Measurements from ENCODE around the gene ACTN1. TPM values are rescaled to one million over a fixed set of nuclear protein-coding genes. Genes with fewer than 3 reads are reported as not detected.

The ACTN1 gene
- total RNA-seq, 2 experiments from 2014 or later = 73.8 to 73.9 TPM

GRCh38 chr14:68881396-68881795 is 97.7 kb downstream of the ACTN1 start:
- POLR2A ChIA-PET = no interaction called here
- CTCF ChIA-PET = no interaction called here

GRCh38 chr14:68880581-68881105 is 98.5 kb downstream of the ACTN1 start:
- ChIA-PET POLR2A (no interaction called here), CTCF (no interaction called here)

DNA sequence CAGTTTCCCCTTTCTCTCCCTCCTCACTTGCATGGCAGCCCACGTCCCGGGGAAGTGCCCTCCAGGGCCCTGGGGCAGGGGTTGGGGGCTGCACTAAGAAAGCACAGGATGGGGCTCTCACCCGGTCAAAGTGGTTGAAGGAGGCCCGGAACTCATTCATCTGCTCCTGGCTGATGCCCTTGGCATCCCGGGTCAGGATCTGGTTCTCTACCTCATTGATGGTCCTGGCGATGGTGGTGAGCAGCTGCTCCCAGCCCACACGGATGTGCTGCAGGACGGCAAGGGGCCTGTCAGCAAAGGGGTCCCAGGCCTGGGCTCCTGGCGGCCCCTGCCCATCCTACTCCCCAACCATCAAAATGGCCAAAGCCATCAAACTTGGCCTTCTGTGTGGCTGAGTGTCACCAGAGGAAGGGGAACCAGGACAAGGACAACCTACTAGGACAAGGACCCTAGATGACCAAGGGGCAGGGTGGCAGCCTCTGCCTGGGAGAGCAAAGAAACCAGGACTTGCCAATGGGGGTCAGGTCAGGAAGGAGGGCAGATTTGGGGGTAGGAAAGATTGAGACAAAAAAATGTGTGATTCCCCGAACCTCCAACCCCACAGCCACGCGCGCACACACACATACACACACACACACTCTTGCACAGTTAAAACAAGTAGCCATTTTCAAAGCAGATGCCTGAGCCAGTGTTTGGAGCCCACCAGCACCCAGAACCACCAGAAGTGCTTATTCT is 99.1 kb downstream of the ACTN1 start:
- POLR2A ChIA-PET = no interaction called here
- CTCF ChIA-PET = no interaction called here

DNA sequence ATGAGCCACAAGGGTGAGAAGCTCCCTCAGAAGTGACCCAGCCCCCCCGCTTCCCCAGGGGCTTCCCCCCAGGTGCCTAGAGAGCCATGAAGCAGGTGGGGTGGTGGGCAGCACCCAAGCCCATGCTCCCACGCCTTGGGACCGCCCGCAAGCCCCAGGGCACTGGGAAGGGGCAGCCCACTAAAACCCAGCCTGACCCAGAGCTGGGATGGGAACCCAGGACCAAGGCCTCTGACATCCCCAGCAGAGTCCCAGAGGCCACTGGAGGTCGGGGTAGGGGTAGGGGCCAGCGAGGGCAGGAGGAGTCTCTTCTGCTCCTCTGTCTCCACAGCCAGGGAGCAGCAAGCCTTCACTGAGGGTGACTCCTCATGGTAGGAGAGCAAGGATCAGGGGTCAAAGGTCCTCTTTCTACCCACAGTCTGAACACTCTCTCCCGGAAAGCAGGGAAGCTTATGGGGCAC is 99.8 kb downstream of the ACTN1 start:
- CTCF ChIA-PET = no interaction called here
- POLR2A ChIA-PET = no interaction called here

GRCh38 chr14:68878908-68879307 is 100.2 kb downstream of the ACTN1 start:
- CTCF ChIA-PET = no interaction called here

GRCh38 chr14:68877993-68878575 is 101.0 kb downstream of the ACTN1 start:
- CTCF ChIA-PET = no interaction called here
- POLR2A ChIA-PET = no interaction called here

More at GRCh38 chr14:68878908-68879307, 100.2 kb downstream of the ACTN1 start:
- POLR2A ChIA-PET = no interaction called here

- CTCF ChIA-PET = no interaction called here
Observed at GRCh38 chr14:68876976-68877375, 102.1 kb downstream of the ACTN1 start.

DNA sequence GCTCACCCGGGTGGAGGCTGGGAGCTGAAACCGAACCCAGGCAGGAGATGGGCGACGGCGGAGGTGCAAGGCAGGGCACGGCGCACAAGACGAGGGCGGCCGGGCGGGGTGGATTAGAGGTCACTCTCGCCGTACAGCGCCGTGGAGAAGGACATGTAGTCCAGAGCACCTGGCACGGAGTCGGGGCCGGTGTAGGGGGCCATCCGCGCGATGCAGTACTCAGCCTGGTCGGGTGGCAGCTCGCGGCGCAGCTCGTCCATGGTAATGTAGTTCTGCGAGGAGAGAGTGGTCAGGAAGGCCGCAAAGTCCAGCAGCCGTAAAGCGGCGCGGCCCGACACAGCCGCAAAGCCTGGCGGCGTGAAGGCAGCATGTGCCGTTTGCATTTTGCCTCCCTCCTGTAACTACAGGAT is 104.4 kb downstream of the ACTN1 start:
- ChIA-PET CTCF (no interaction called here), POLR2A (no interaction called here)

More at GRCh38 chr14:68876976-68877375, 102.1 kb downstream of the ACTN1 start:
- POLR2A ChIA-PET = no interaction called here

GRCh38 chr14:68873376-68873775 is 105.7 kb downstream of the ACTN1 start:
- ChIA-PET CTCF (interaction anchor here (0.7 kb wide), 1 partner anchor 509 kb away, joined by 3 read pairs; no protein-coding TSS in a partner anchor), POLR2A (no interaction called here)

DNA sequence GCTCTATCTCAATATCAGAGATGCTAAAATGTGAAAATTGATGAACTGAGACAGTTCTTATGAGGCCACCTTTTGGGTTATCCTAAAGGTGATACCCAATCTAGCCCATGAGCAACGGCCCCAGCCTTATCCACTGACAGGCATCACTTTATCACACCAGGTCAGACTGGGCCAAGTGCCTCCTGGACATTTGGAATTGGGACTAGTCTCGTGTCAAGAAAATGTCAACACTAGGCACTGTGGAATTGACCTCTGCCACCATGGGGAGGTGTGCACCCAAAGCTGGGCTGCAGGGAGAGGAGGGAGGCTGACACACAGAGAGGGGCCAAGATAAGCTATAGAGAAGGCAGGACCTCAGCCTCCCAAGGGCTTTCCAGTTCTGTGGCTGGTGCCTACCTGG is 107.7 kb downstream of the ACTN1 start:
- ChIA-PET POLR2A (no interaction called here), CTCF (interaction anchor here (1.2 to 1.3 kb wide), 2 partner anchors 8 to 33 kb away, joined by 3 to 5 read pairs; no protein-coding TSS in a partner anchor)

DNA sequence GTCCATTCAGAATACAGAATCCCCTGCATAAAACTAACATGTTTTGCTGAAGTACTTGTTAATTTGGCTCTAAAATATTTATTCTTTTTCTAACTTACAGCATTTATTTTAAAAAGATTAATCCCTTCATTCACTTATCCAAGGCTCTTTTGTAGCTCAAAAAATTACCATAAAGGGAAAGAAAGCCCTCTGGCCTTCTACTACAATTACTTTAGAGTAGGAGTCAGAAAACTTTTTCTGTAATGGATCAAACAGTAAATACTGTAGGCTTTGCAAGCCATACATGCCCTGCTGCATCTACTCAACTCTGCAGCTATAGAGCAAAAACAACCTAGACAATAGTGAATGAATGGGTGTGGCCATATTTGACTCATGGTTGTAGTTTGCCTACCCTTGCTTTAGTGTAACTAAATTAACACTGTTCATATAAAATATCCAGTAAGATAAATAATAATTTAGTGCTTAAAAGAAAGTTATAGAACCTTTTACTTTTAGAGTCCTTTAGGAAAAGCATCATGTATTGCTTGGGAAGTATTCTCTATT is 112.0 kb downstream of the ACTN1 start:
- ChIA-PET POLR2A (no interaction called here), CTCF (no interaction called here)

DNA sequence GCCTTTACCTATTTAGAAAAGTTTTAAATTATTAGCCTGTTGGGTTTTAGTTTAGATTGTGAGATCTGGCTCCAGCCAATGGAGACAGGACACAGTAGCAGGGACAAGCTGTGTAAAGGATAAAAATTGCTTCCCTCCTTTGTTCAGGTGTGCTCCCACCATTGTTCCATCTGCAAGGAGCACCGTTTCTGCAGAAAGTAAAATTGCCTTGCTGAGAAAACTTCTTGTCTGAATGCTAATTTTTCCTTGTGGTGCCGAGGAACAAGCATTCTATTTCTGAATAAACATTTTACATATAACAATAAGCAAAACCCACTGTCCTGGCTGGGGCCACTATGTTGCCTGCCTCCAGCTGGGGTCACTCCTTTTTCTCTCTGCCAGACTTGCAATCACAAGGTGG is 113.6 kb downstream of the ACTN1 start:
- POLR2A ChIA-PET = no interaction called here
- CTCF ChIA-PET = interaction anchor here (0.7 to 2.0 kb wide), 2 partner anchors 45 to 208 kb away, joined by 3 to 6 read pairs; no protein-coding TSS in a partner anchor

GRCh38 chr14:68864361-68864750 is 114.7 kb downstream of the ACTN1 start:
- POLR2A ChIA-PET = no interaction called here

GRCh38 chr14:68863610-68864360 is 115.3 kb downstream of the ACTN1 start:
- CTCF ChIA-PET = interaction anchor here (0.6 to 2.1 kb wide), 8 partner anchors 8 to 1232 kb away, joined by 3 to 15 read pairs (median 4); no protein-coding TSS in a partner anchor
- POLR2A ChIA-PET = no interaction called here

More at GRCh38 chr14:68864361-68864750, 114.7 kb downstream of the ACTN1 start:
- CTCF ChIA-PET = interaction anchor here (2.0 kb wide), 1 partner anchor 46 kb away, joined by 6 read pairs; no protein-coding TSS in a partner anchor

GRCh38 chr14:68862954-68863594 is 116.0 kb downstream of the ACTN1 start:
- ChIA-PET POLR2A (interaction anchor here (1.4 kb wide), 1 partner anchor 245 kb away, joined by 3 read pairs; no protein-coding TSS in a partner anchor), CTCF (interaction anchor here (0.6 to 2.1 kb wide), 10 partner anchors 9 to 1232 kb away, joined by 3 to 15 read pairs (median 4); no protein-coding TSS in a partner anchor)

DNA sequence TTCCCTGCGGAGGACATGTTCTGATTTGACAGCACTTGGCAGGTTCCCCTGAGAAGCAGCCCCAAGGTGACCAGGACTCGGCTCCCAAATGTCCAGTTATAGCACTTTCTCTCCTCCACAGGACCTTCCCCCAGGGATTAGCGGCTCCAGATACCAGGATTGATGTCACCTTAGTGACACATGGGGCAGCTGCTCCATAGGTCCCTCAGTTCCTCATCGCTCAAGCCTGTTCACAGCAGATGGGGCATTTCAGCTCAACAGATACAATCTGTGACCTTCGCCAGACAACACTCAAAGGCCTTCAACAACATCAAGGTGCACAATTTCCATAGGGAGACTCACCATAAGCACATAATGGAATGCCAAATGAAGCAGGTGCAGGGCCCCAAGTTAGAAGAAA is 118.3 kb downstream of the ACTN1 start:
- CTCF ChIA-PET = no interaction called here
- POLR2A ChIA-PET = no interaction called here

GRCh38 chr14:68857516-68858070 is 121.5 kb downstream of the ACTN1 start:
- POLR2A ChIA-PET = no interaction called here
- CTCF ChIA-PET = no interaction called here

DNA sequence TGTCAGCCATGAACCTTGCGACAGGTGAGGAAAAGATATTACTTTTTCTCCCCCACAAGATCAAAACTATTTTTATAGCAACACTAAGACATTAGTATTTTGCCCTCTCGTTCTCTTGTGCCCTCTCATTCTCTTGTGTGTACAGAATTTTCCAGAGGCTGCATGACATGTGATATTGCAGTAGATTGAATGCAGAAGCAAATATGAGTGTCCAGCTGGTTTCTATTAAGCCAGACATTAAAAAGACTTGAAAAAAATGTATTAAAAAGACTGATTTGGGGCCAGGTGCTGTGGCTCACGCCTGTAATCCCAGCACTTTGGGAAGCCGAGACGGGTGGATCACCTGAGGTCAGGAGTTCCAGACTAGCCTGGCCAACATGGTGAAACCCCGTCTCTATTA is 122.5 kb downstream of the ACTN1 start:
- ChIA-PET POLR2A (no interaction called here), CTCF (no interaction called here)

DNA sequence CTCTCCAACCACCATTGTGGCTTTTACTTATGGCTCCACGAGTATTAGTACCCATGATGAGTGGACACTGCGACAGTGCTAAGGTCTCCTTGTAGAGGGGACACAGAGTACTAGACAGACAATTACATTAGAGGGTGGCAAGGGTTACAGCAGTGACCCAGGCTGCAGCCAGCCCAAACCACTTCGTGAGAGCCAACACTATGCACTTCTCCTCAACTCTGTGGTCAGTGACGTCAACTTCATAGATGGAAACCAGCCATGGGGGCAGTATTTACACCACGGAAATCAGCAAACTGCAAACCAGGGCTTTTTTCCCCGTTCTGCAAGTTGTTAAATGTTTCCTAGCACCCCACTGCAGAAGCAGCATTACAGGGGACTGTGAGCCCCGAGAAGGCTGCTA is 124.7 kb downstream of the ACTN1 start:
- POLR2A ChIA-PET = no interaction called here
- CTCF ChIA-PET = interaction anchor here (1.9 kb wide), 1 partner anchor 10 kb away, joined by 6 read pairs; no protein-coding TSS in a partner anchor
